Fibroblast of skin of abdomen (primary cell): Measurements from ENCODE around the gene ALX4.

Experiments
- DNase-seq: peaks from one replicate; pipeline ENCODE4 v3.0.0-alpha.2; 2013

ALX4 gene

DNA sequence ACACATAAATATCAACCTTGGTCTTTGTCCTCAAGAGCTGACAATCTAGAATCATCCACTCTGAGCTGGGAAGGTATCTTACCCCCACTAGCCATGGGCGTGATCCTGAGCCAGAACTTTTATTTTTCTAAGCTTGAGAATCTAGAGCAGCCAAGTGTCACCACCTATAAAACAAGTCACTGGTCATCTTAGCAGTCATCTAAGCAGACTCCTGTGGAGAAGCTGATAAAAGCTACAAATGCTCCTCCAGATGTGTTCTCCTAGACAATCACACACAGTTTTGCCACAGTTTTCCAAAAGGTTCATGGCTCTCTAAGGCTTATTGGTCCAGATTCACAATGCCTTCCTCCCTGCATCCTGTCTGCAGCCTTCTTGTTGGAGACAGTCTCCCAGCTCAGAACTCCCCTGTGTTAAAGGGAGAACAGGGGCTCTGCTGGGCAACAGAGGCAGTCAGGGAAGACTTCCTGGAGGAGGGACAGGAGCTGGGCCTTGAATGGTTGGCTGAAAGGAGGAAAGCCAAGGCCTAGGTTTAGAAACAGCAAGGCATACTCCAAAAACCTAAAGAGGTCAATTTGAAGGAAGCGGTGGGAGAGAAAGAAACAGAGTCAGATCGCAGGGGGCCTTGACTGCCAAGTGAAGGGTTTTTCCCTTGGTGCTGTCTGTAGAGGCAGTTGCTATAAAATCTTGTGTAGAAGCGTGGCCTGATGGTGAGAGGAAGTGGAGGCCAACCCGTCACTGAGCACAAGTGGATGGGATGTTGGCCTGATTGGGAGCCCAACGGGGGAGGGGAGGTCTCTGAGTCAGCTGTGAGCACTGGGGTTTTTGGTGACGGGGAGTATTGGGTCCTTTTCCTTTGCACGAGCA, 42.0 kb downstream of the ALX4 start:
- DNase-seq: no peak

DNA sequence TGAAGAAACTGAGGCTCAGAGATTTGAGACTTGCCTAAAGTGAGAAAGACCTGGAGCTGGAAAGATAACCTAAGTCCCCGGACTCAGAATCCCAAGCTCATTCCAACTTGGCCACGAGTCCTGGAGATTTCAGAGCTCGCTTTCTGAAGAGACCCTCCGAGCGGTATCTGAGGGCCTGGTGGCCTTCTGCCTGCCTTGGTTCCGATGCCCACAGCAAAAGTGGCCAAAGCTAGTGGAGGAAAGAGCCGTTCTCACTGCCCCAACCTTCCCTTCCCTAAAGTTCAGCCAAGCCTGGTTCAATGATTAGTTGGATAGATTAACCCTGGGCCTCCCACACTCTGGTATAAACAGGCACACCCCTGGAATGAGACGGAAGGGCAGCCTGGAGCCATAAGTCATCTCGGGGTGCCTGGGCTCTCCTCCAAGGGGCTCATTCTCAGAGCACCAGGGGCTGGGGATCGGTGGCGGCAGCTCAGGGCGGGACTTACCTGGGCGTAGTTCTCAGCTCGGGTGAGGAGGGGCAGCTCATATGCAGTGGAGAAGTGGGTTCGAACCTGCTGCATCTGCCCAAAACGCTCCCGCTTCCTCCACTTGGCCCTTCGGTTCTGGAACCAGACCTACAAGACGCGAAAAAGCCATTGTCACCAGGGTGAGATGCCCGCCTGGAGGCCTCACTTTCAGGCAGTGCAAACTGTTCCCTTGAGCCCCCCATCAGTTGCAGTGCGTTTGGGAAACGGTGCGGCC, 42.8 kb downstream of the ALX4 start:
- no peak for DNase-seq

DNA sequence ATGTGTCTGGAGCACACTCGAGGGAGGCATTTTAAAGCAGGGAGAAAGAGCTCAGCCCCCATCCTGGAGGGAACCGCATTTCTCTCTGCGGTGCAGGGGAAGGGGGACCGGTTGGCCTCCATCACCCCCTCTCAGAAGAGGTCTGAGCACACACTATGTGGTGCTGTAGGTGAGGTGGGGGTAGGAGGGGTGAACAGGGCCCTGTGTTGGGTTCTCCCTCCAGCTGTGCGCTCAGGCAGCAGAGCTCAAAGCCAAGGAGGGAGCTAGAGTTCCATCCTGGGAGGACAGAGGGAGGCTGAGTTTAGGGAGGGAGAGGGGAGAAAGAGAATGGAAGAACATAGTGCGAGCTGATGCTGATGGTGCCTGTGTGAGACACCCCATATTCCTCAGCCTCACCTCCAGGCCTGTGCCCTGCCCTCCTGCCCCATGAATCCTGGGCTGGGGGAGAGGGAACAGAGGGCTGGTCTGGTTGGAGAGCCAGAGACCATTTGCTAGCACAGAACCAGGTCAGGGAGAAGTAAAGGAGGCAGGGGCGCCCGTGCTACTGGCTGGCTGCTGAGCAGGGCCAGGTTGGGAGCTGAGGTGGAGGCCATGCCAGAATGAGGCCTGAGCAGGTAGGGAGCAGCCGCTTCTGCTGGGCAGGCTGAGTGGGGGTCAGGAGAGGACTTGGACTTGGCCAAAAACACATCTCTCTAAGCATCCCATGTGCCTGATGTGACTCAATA, 43.7 kb downstream of the ALX4 start:
- DNase-seq: no peak

DNA sequence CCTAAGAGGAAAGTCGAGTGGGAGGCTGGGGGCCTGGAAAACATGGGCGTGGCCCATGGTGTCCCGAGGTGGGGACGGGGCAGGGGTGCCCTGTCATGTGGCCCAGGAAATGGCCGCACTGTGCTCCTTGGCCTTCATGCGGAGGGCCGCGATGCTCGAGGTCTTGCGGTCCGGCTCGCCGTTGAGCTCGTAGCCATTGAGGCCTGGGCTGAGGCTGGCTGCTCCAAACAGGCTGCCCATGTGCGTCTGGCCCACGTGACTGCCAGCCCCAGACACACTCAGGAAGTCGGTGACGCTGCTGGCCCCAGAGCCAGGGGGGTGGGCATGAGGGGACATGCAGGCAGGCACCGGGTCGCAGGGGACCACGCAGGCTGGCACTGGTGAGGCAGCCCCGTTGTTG, 45.2 kb downstream of the ALX4 start:
- DNase-seq: no peak

DNA sequence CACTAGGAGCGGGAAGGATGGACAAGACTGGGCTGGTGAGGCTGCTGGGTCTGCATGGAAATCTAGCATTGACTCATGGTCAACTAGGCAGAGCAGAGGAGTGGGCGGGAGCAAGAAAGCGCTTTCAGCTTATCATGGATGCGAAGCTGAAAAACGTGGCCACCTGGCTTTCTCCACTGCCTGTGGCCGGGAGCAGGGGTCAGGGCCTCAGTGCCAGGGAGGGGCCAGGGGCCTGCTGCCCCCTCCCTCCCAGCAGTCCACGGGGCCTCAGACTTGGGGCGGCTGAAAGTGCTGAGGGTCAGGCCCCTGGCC, 45.5 kb downstream of the ALX4 start:
- DNase-seq: no peak

DNA sequence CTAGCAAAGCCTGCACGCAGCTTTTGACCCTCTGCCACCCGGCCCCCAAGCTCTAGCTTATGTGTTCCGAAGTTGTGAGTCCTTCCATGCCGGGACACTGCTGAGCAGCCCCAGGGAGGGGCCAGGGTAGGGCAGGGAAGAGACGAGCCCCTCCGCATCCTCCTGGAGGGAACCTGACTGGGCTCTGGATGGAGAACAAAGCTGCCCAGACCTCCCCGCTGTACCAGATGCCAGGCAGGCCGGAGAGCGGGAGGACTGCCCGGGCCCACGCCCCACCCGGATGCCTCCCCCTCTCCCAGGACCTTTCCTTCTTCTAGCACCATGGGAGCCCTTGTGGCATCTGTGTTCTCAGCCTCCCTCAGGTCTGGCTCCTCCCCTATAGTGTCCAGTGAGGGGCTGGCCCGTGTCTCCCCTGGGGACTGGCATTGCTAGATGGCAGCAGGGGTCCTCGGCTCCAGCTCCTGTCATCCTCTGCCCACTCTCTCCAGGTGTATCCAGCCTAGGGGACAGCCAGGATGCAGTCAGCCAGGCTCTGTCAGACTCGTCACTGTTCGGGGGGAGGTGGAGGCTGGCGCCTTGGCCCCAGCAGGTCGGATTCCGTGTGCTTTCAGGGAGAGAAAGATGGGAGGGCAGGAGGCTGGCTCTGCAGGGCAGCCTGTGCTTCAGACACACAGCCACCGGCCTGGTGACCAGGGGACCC, 46.1 kb downstream of the ALX4 start:
- DNase-seq: no peak

DNA sequence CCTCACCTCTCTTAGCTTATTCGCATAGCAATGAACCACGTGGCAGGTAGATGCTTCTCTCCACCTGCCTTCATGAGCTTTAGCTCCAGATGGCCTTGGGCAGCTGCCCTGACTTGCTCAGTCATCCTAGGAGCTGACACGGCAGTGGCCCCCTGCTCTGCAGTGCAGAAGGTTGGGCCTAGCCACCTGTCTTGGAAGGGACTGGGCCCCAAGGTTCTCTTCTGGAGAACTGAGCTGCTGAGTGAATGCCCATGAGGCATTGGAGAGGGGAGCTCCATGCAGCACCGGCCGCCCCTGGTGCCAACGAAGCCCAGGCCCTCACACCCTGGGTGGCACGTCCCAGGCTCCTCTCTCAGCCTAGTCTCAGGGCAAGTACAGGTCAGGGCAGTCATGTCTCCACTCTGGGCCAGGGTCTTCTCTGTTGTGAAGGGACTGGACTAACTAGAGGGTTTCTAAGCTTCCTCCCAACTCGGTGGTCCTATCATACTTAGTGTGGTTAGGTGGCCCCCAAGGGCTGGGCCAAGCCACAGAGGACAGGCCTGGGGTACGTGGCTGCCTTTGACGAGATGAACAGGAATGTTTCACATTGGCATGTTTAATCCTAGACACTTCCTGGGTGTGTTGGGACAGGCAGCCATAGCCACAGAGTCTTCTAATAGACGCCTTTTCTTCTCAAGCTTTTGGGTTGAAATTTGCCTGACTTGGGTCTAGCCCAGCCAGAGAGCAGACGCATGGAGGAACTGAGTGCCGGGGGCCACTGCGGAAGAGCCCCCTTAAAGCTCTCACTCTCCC, 47.9 kb downstream of the ALX4 start:
- no peak for DNase-seq

DNA sequence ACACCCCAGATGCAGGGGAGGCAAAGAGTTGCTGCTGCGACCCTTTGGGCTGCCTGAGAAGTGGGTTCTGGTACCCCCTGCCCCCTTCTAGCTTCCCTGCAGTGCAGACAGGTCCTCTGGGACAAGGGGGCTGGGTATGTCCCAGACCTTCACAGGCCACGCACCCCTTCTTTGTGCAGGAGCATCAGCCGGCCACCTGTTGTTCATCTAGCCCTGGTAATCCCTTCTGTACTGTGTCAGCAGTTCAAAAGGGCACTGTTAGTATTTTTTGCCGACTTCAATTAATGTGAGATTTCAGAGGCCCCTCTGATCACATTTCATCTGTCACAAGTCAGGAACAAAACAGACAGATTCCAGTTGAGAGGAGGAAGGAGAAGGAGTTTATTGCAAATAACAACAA, 49.9 kb downstream of the ALX4 start:
- no peak for DNase-seq

DNA sequence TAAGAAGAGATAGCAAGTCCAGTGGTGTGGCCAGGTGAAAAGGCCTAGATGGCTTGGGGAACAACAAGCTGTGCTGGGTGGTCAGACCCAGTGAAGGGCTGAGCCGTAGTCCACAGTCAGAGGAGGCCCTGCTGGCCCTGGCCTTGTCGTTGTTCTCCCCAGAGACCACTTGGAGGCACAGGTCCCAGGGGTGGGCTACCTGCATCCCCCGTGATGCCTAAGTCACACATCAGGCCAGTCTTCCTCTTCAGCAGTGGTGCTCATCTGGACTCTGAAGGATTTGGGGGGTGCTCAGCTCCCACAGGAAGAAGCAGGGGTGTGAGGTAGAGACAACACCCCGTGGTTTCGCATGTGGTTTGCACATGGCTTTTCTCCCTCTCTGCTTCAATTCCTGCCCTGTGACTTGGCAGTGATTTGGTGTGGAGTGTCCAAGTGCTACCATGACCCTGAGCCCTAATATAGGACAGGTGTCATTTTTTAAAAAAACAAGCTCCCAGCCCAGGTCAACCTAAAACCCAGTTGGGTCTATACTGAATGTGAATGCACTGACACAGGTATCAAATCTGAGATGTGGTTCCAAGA, 51.0 kb downstream of the ALX4 start:
- DNase-seq: no peak

DNA sequence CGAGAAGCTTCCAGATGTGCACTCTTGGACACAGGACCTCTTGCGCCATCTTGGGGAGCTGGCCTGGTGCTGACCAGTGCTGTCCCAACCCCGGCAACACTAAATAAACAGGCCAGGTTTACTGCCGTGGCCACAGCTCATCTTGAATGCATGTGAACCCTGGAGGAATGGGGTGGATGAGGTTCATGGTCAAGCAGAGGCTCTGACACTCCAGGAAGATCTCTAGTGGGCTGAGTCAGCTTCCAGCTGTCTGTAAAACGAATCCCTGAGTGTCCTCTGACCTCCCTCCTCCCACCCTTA, 51.8 kb downstream of the ALX4 start:
- no peak for DNase-seq

DNA sequence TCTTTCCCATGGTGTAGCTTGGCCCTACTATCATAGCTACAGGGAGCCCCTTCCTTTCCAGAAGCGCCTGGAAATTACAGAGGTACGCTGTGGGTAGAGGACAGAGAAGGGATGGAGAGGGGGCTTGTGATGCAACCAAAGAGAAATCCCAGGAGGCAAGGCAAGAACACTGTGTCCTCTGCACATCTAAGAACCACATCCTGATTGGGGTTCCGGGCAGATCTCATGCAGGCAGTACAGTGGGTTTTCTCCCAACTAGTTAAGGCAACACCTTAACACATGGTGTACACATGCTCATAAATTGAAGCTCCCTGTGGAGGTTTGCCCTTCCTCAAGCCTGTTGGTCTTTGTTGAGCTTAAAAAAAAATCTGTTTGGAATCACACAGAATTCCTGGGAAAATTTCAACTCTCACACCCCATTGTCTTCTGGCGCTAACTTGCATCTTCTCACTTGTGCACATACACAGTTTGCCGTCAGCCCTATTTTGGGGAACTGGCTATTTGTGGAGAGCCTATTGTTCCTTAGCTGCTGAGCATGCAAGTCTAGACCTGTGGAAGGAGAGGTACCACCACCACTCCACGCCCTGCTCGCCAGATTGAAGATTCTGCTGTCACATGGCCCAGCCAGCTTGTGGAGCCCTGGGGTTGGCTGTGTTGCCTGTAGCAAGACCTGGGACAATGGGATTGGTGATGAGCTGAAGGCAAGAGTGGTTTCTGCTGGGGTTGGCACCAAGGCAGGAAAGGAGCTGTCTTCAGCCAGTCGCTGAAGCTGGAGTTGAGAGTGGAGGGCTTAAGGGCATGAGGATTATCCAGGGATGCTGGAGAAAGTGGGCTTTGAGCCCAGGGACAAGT, 52.4 kb downstream of the ALX4 start:
- no peak for DNase-seq

DNA sequence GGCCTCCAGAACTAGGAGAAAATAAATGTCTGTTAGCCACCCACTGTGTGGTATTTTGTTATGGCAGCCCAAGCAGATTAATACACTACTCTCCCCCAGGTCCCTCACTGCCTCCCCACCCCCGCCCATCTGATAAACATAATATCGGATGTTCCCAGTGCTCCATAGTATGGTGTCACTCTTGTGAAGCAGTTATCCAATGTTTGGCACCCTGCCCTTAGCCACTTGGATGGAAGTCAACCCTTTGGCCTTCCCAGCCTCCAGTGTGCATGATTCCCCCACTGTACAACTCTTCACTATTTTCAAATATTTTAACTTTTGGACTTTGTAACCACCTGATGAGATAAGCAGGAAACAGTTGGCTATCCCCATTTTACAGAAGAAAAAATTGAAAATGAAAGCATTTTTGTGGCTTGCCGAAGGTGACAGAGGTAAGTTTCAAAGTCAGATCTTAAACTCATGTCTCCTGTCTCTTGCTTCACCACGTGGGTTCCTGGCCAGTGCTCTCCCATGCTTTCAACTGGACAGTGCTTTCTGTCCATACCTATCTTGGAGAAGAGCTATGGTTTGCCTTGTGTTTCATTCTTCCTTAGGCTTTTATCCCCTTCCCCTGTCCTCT, 53.2 kb downstream of the ALX4 start:
- DNase-seq: peak; percentile 27

DNA sequence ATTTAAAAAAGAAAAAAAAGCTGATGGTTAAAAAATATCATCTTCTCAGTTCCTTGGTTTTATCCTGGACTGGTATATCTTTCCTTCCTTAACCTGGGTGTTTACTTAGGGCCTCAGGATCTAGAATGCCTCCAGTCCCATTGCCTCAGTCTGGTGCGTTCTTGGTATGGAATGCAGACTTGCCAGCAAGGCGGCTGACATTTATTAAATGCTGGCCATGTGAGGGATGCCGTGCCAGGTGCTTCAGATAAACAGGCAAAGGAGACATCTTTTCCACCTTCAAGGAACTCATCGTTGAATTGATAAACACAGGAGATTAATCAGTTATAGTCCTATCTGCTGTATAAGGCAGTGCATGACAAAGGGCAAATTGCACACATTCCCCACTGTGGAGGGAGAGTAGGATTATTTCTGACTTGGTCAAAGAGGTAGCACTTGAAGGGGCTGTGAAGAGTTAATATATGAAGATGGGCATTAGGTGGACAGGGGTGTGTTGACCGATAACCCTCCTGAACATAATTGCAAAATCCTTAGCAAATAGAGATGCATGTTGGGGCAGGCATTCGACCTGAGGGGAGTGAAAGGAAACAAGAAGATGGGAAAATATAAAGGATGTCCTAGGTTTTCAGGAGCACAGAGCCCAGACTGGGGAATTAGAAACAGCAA, 54.4 kb downstream of the ALX4 start:
- no peak for DNase-seq

DNA sequence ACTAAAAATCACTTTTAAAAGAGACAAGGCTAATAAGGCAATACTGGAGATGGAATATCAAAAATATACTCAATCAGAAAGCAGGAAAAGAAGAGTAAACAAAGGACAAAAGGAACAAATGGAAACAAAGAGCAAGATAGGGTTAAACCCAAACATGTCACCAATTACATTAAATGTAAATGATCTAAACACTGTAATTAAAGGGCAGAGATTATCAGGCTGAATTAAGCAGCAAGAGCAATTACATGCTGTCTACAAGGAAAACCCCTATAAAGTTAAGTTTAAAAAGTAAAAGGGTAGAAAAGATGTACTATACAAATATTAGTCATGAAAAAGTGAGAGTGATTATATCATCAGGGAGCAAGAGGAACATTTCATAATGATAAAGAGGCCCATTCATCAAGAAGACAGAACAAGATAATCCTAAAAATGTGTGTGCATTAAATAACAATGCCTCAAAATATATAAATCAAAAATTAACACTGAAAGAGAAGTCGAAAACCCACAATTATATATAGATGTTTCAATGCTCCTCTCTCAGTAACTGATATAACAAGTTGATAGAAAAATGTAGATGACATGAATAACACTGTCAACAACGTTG, 56.8 kb downstream of the ALX4 start:
- no peak for DNase-seq

DNA sequence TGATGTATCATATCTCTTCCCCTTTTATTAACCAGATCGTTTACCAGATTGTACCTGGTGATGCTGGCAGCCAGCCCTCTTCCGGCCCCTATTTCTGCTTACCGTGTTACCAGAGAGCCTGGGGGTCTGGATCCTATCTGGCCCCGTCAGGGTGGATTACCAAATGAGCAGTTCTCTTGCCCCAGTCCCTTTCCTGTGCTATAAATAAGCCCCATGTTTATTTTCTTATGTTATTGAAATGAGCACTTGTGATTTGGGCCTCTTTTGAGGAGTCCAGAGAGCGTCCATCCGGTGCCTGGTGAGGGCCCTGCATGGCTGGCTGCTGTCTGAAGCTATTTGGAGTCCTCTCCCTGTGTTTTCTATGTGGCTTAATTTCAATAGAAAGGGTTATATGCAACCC, 59.5 kb downstream of the ALX4 start:
- DNase-seq: no peak

DNA sequence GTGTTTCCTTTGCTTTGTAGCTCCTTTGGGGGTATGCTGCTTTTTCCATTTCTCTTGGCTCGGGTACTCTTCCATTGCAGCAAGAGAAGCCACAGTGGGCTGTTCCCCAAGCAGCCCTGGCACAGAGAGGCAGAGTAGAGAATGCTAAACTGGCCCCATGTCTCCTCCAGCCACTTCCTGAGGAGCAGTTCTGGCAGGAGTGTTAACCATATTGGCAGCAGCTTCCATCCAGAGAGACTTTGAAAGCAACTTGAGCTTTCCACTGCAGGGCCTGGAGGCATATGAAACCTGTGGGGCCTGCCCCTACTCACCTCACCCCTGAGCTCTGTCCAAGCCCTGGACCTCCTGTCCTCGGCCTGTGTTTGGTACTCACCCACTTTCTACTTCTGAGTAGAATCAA, 61.8 kb downstream of the ALX4 start:
- no peak for DNase-seq

DNA sequence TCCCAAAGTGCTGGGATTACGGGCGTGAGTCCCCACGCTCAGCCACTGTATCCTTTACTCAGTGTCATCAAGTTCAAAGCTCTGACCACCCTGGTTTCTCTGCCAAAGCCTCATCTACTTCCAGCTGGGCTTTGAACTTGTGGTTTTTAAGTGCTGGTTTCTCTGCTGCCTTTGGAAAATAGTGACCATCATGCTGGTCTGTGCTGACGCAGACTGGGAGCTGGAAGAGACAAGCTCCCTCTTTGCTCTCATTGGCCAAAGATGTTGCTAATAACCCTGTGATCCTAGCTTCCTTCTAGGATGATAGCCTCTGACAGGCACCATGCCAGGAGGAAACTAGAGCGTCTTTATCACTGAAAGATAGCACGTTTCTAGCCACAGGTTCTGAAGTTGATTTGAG, 62.4 kb downstream of the ALX4 start:
- no peak for DNase-seq

DNA sequence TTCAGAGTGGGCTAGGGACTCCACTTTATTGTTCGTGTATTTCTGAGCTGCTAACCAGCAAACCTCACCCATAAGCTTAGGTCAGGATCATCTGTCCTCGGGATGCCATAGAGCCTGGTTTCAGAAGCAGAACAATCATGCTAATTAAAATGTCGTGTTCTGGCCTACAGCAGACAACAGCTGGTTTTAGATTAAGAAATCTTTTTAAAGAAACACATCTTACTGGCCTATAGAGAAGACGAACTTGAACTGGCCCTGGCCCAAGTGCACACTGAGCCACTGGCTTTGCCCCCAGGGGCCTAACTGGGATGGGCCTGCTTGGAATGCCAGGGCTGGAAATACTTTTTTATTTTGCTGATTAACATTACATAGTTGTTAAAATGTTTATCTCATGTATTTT, 63.2 kb downstream of the ALX4 start:
- peak; percentile 71 for DNase-seq

DNA sequence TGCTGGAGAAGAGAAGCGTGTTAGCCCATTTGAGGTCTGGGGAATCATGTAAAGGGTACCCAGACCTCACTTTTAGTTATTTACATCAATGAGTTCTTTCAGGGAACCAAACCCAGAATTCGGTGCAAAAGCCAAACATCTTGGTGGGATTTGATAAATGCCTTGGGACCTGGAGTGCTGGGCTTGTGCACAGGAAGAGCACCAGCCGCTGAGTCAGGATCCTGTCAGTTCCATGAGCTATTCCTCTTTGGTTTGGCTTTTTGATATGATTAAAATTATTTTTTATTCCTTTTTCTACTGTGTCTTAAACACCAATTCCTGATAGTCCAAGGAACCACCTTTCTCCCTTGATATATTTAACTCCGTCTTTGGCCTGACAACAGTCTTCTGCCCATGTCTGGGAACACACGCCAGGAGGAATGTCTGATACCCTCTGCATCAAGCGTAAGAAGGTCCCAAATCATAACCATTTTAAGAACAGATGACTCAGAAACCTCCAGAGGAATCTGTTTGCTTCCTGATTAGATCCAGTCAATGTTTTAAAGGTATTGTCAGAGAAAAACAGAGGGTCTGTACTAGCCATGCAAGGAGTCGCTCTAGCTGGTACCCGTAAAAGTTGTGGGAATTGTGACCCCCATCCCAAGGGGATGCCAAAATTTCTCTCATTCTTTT, 65.2 kb downstream of the ALX4 start:
- peak; percentile 70 for DNase-seq
